NCI-H774 (cell line): ENCODE data around the gene DMRT3.

ENCODE experiments used
- DNase-seq: peaks from one replicate; lab custom pipeline; 2025; lab: John Stamatoyannopoulos, UW

Gene DMRT3

GRCh38 chr9:976258-976942, at the start of gene DMRT3:
DMRT3 (plus strand) TSS chr9:976655; CDS start chr9:977002, 347 bp downstream.
- DNase-seq, result no peak

GRCh38 chr9:926976-927375, 49.5 kb upstream of the DMRT3 start:
- DNase-seq, result no peak

GRCh38 chr9:928363-929042, 48.0 kb upstream of the DMRT3 start:
- DNase-seq, result no peak

- no peak for DNase-seq
Measured at GRCh38 chr9:929719-930118, 46.7 kb upstream of the DMRT3 start.

- DNase-seq, result no peak
Measured at GRCh38 chr9:933356-933755, 43.1 kb upstream of the DMRT3 start.

GRCh38 chr9:935348-935965, 41.0 kb upstream of the DMRT3 start:
- peak; percentile 69 for DNase-seq

GRCh38 chr9:942805-943580, 33.5 kb upstream of the DMRT3 start:
- DNase-seq, result no peak

GRCh38 chr9:947985-948384, 28.5 kb upstream of the DMRT3 start:
- DNase-seq, result no peak

GRCh38 chr9:948497-948896, 28.0 kb upstream of the DMRT3 start:
- DNase-seq, result no peak

GRCh38 chr9:950139-950538, 26.3 kb upstream of the DMRT3 start:
- no peak for DNase-seq

GRCh38 chr9:952546-952945, 23.9 kb upstream of the DMRT3 start:
- no peak for DNase-seq

GRCh38 chr9:959105-959504, 17.4 kb upstream of the DMRT3 start:
- DNase-seq, result no peak

GRCh38 chr9:959914-960313, 16.5 kb upstream of the DMRT3 start:
- no peak for DNase-seq

GRCh38 chr9:962023-962422, 14.4 kb upstream of the DMRT3 start:
- no peak for DNase-seq

- no peak for DNase-seq
Measured at GRCh38 chr9:965497-965896, 11.0 kb upstream of the DMRT3 start.

- DNase-seq, result no peak
Measured at GRCh38 chr9:966870-967269, 9.6 kb upstream of the DMRT3 start.

GRCh38 chr9:967436-967835, 9.0 kb upstream of the DMRT3 start:
- DNase-seq, result no peak

GRCh38 chr9:967903-968641, 8.4 kb upstream of the DMRT3 start:
- DNase-seq, result no peak

- no peak for DNase-seq
Measured at GRCh38 chr9:969310-970150, 6.9 kb upstream of the DMRT3 start.

GRCh38 chr9:970151-970996, 6.1 kb upstream of the DMRT3 start:
- DNase-seq, result no peak
